Panc1 (cell line): ENCODE results near the gene PXK.

ENCODE experiments used
- POLR2AphosphoS5 ChIP-seq: IDR thresholded peaks from 2 replicates; pipeline ENCODE4 v1.6.1; 2012; ENCODE audit warnings: mild to moderate bottlenecking, low read depth, low read length, moderate library complexity
- SIN3A ChIP-seq: IDR thresholded peaks from 2 replicates; pipeline ENCODE4 v1.6.1; 2012; ENCODE audit warnings: low read depth, mild to moderate bottlenecking, low read length, moderate library complexity, borderline replicate concordance; ENCODE audit not compliant: insufficient read depth
- TF ChIP-seq, protein P1 (sequence below): fragments of 450-650 bp; IDR thresholded peaks from 2 replicates; pipeline ENCODE4 v1.5.1; 2017; ENCODE audit warnings: mild to moderate bottlenecking

DNA sequence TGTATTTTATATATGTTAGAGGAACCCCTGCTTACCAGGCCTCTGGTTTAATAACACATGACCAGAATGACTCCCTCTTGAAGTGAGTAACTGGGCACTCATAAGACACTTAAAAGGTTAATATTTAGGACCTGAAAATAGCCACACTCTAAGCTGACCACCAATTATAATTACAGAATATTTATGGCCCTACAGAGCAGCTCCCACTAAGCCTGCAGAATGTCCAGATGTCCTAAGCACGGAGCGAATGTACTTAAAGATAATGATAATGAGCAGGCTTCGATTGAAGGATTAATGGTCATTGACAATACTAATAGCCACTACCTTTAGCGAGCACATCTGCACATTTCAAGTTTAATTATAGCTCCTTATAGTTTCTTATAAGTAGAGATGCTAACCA, 136.4 kb downstream of the PXK start:
- TF ChIP-seq, protein P1, sequence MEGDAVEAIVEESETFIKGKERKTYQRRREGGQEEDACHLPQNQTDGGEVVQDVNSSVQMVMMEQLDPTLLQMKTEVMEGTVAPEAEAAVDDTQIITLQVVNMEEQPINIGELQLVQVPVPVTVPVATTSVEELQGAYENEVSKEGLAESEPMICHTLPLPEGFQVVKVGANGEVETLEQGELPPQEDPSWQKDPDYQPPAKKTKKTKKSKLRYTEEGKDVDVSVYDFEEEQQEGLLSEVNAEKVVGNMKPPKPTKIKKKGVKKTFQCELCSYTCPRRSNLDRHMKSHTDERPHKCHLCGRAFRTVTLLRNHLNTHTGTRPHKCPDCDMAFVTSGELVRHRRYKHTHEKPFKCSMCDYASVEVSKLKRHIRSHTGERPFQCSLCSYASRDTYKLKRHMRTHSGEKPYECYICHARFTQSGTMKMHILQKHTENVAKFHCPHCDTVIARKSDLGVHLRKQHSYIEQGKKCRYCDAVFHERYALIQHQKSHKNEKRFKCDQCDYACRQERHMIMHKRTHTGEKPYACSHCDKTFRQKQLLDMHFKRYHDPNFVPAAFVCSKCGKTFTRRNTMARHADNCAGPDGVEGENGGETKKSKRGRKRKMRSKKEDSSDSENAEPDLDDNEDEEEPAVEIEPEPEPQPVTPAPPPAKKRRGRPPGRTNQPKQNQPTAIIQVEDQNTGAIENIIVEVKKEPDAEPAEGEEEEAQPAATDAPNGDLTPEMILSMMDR = no peak
- TF ChIP-seq POLR2AphosphoS5 (no peak), SIN3A (no peak)
